LNCaP clone FGC (cell line): ENCODE data around the gene LELP1.

Source experiments
- DNase-seq: peaks from one replicate; pipeline ENCODE4 v3.0.0-alpha.2; 2011; ENCODE audit warnings: low read depth
- H3K4me3 ChIP-seq: 2 replicates; pipeline ENCODE4 v1.5.1; 2011; ENCODE audit warnings: mild to moderate bottlenecking, low read depth, low read length, control low read depth
- TF ChIP-seq, protein P1 (sequence below): IDR thresholded peaks from 2 replicates; pipeline ENCODE4 v1.5.1; 2012; ENCODE audit warnings: mild to moderate bottlenecking; ENCODE audit not compliant: control insufficient read depth, insufficient read depth; ENCODE audit errors: extremely low read depth

Gene LELP1

DNA sequence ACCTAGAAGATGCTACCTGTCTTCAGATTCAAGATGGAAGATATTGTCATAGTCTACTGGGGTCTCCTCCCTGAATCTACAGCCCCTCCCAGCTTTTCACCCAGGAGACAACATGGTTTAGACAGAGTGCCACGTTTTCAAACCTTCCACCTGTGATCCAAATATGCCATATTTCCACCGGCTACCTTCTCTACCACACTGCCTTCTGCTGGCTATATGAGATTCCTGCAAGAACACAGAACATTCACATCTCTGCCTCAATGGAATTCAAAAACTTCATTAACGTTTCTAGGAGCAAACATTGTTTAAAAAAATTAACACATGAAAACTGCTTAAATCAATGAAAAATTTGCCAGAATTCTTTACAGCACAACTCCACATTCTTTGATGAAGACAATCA, 12.9 kb upstream of the LELP1 start:
- TF ChIP-seq, protein P1, sequence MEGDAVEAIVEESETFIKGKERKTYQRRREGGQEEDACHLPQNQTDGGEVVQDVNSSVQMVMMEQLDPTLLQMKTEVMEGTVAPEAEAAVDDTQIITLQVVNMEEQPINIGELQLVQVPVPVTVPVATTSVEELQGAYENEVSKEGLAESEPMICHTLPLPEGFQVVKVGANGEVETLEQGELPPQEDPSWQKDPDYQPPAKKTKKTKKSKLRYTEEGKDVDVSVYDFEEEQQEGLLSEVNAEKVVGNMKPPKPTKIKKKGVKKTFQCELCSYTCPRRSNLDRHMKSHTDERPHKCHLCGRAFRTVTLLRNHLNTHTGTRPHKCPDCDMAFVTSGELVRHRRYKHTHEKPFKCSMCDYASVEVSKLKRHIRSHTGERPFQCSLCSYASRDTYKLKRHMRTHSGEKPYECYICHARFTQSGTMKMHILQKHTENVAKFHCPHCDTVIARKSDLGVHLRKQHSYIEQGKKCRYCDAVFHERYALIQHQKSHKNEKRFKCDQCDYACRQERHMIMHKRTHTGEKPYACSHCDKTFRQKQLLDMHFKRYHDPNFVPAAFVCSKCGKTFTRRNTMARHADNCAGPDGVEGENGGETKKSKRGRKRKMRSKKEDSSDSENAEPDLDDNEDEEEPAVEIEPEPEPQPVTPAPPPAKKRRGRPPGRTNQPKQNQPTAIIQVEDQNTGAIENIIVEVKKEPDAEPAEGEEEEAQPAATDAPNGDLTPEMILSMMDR, result peak; percentile 75
- no peak for DNase-seq
- H3K4me3 ChIP-seq, result no peak overlapping the region

DNA sequence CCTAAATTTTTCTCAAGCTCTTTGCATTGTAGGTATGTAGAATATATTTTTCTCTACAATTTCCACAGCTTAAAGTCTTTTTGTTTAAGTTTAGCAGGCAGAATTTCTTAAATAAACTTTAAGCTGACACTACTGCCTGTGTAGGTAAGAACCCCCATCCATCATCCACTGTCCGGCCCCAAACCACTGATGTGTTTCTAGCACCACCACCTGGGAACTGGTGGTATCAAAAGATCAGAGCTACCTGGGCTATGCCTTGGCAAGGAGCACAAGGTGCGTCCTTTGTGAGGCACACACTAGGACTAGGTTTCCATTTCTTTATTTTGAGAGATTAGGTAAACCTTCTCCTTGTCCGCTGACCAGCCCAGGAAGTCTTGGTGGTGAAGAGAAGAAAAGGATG, 10.5 kb upstream of the LELP1 start:
- no peak for DNase-seq
- H3K4me3 ChIP-seq, result no peak overlapping the region
- TF ChIP-seq, protein P1, result peak; percentile 73

DNA sequence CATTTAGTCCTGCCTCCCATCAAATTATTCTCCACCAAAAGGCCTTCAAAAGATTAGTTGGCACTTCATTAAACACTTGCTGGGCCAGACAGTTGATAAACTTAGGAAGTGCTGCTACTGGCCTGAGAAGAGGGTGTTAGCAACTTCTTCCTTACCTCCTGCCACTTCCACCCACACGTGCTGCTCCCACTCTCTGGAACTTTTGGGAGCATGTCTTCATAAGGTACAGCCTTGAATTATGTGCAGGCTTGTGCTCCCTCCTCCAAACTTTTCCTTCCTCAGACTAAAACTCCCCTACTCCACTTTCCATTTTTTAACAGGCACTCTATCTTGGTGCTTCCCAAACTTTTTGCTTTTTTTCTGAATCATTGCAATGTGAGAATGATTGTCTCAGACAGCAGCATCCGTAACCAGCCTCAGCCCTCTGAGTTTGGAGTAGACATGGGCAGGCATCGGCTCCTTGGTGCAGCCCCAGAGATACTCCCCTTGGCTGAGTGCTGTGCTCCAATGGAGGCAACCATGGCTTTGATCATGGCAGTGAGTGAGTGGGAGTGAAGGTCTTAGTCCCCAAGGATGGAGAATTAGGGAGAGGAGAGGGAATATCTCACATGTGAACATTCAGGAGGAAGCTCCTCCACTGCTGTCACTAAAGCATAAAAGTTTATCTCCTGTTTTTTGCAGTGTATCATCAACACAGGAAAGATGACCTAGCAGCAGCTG, 8.7 kb upstream of the LELP1 start:
- TF ChIP-seq, protein P1, result no peak
- no peak for DNase-seq
- no peak overlapping the region for H3K4me3 ChIP-seq

DNA sequence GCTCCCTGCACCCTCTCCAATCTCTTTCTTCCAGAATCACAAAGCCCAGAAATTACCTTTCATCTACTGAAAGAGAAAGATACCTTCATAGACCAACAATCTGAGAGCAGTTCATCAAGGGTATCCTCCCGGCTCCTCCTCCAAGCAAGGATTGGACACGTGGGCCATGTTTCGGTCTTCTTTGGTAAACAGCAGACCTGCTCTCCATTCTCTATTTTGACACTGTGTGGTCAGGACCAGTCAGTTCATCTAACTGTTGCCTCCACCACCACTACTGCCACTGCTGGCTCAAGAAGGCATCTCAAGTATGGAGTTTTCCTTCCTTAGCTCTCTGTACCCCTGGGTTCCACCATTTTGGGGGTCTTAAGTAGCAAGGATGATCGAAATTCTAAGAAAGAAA, 8.0 kb upstream of the LELP1 start:
- TF ChIP-seq, protein P1, result no peak
- DNase-seq, result no peak
- no peak overlapping the region for H3K4me3 ChIP-seq

DNA sequence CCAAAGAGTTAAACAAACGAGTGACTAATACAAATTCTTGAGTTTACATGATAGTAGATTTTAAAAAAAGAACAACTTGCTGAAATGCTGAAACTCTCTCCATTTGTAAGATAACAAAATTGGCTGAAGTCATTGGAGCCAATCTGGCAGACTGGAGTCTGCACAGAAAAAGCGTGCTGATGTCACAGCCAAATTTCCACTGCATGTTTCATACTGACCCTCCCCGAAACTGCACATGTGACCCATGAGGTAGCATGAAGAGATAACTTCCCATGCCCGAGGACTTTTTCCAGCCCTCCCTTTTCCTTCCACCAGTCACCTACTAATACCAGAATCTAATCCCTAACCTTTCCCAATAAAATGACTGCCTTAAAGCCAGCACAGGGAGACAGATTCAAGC, 1.2 kb upstream of the LELP1 start:
- no peak overlapping the region for H3K4me3 ChIP-seq
- no peak for DNase-seq
- TF ChIP-seq, protein P1, result no peak

DNA sequence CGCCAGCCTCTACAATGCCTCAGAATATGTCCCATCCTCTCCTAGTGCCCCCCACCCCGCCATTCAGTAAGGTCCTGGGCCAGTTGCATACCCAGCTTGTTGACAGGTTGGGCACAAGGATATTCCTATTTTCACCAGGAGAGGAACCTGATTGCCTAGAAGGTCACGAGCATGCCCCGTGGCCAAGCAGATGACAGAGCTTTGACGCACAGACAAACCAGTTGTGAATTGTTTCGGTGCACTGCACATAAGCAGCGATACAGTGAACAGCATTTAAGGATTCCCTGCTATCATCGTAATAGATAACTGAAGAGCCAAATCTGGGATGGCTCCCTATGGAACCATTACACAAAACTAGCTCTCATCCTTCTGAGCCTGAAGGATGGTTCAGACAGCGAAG, 3.4 kb downstream of the LELP1 start:
- DNase-seq, result no peak
- H3K4me3 ChIP-seq, result no peak overlapping the region
- TF ChIP-seq, protein P1, result no peak

DNA sequence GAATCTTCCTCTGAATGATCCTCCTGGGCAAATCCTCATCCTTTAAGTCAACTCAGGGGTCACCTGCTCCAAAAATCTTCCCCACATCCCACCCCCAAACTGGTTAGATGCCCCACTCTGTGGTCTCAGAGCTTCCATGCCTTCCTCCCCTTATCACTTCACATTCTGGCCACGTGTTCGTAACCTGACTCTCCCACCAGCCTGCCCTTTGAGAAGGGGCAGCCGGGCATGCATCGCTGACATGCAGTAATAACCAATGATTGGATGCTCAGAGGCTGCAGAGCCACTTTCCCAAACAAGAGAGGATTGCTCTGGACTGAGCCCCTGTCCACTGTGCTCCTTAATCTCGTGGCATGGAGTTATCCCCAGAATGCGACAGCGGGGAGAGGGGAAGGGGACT, 7.0 kb downstream of the LELP1 start:
- TF ChIP-seq, protein P1, result no peak
- H3K4me3 ChIP-seq, result no peak overlapping the region
- DNase-seq, result no peak
